G401 (cell line): Measurements from ENCODE around the gene PACSIN1. TPM values are rescaled to one million over a fixed set of nuclear protein-coding genes. Genes with fewer than 3 reads are reported as not detected.

Experiments
- DNase-seq: peaks from one replicate; pipeline ENCODE4 v3.0.0-alpha.2; 2015; ENCODE audit warnings: low spot score
- in situ Hi-C: cut with HindIII; loops from 2 replicates; pipeline ENCODE4 v1.10.0; 2016; ENCODE audit warnings: low sequenced_read_pairs, mixed read lengths
- total RNA-seq: library from RNA; depleted of rRNA; stranded (reverse); fragments of >200 nt; shearing (Covaris generic); gene quantifications from 2 replicates; pipeline ENCODE4 v1.2.3, GENCODE V29; 2014

Gene PACSIN1
- total RNA-seq, 1 experiment from 2014 or later, result not detected

GRCh38 chr6:34566830-34567546 lies 101.1 kb downstream of the PACSIN1 start:
- in situ Hi-C loops, result no loop called here
- no peak for DNase-seq

- in situ Hi-C loops, result no loop called here
- DNase-seq, result no peak
Observed at GRCh38 chr6:34568341-34569201, 102.7 kb downstream of the PACSIN1 start.

- DNase-seq, result no peak
- in situ Hi-C loops, result no loop called here
Observed at GRCh38 chr6:34569361-34569973, 103.6 kb downstream of the PACSIN1 start.

GRCh38 chr6:34570066-34570833 lies 104.4 kb downstream of the PACSIN1 start:
- in situ Hi-C loops, result no loop called here
- DNase-seq, result no peak

GRCh38 chr6:34571388-34571787 lies 105.5 kb downstream of the PACSIN1 start:
- in situ Hi-C loops, result no loop called here
- no peak for DNase-seq

GRCh38 chr6:34572021-34572420 lies 106.1 kb downstream of the PACSIN1 start:
- in situ Hi-C loops, result no loop called here
- no peak for DNase-seq

GRCh38 chr6:34572585-34572984 lies 106.7 kb downstream of the PACSIN1 start:
- in situ Hi-C loops, result no loop called here
- DNase-seq, result no peak

- no peak for DNase-seq
- in situ Hi-C loops, result no loop called here
Observed at GRCh38 chr6:34573567-34574183, 107.8 kb downstream of the PACSIN1 start.

- in situ Hi-C loops, result no loop called here
- DNase-seq, result no peak
Observed at GRCh38 chr6:34574647-34575293, 108.9 kb downstream of the PACSIN1 start.

GRCh38 chr6:34575326-34575725 lies 109.5 kb downstream of the PACSIN1 start:
- in situ Hi-C loops, result no loop called here
- no peak for DNase-seq

GRCh38 chr6:34576286-34576955 lies 110.5 kb downstream of the PACSIN1 start:
- no peak for DNase-seq
- in situ Hi-C loops, result no loop called here

- no peak for DNase-seq
- in situ Hi-C loops, result no loop called here
Observed at GRCh38 chr6:34578445-34579262, 112.8 kb downstream of the PACSIN1 start.

- no peak for DNase-seq
- in situ Hi-C loops, result no loop called here
Observed at GRCh38 chr6:34580707-34581560, 115.1 kb downstream of the PACSIN1 start.

- in situ Hi-C loops, result no loop called here
- no peak for DNase-seq
Observed at GRCh38 chr6:34581561-34581920, 115.7 kb downstream of the PACSIN1 start.

GRCh38 chr6:34583461-34583860 lies 117.6 kb downstream of the PACSIN1 start:
- in situ Hi-C loops, result no loop called here
- DNase-seq, result no peak

- no peak for DNase-seq
- in situ Hi-C loops, result no loop called here
Observed at GRCh38 chr6:34583861-34584604, 118.2 kb downstream of the PACSIN1 start.
